Endothelial cell (in vitro differentiated cells): Measurements from ENCODE around the gene MED12L. TPM values are rescaled to one million over a fixed set of nuclear protein-coding genes. Genes with fewer than 3 reads are reported as not detected.

Experiments used
- DNase-seq: peaks from one replicate; pipeline ENCODE4 v3.0.0; 2021; ENCODE audit warnings: low spot score
- H3K27ac Mint-ChIP-seq: one replicate; pipeline ENCODE4 v1.8.0; 2021; ENCODE audit warnings: mixed read lengths, inconsistent platforms; ENCODE audit not compliant: unreplicated experiment
- H3K27me3 Mint-ChIP-seq: one replicate; pipeline ENCODE4 v1.8.0; 2021; ENCODE audit warnings: mild to moderate bottlenecking, moderate library complexity, mixed read lengths, inconsistent platforms; ENCODE audit not compliant: unreplicated experiment
- H3K36me3 Mint-ChIP-seq: one replicate; pipeline ENCODE4 v1.8.0; 2021; ENCODE audit warnings: mild to moderate bottlenecking, low read depth, mixed read lengths, inconsistent platforms; ENCODE audit not compliant: unreplicated experiment
- H3K4me1 Mint-ChIP-seq: one replicate; pipeline ENCODE4 v1.8.0; 2021; ENCODE audit warnings: mild to moderate bottlenecking, mixed read lengths, inconsistent platforms; ENCODE audit not compliant: unreplicated experiment
- H3K4me3 Mint-ChIP-seq: one replicate; pipeline ENCODE4 v1.8.0; 2021; ENCODE audit warnings: mild to moderate bottlenecking, mixed read lengths, inconsistent platforms; ENCODE audit not compliant: unreplicated experiment
- H3K9me3 Mint-ChIP-seq: one replicate; pipeline ENCODE4 v1.8.0; 2021; ENCODE audit warnings: mixed read lengths, inconsistent platforms; ENCODE audit not compliant: unreplicated experiment
- total RNA-seq: library from RNA; stranded (reverse); fragmentation: NEBNext Ultra II Directional; extraction: Animal tissue kit (Norgen Biotek cat#: 25700); gene quantifications from one replicate; pipeline ENCODE4 v1.2.1, GENCODE V29; 2021; ENCODE audit not compliant: unreplicated experiment
- TF ChIP-seq, protein P1 (sequence below): fragments of 200-600 bp; sonication (generic); IDR thresholded peaks from one replicate; pipeline ENCODE4 v1.5.0; 2021; ENCODE audit warnings: antibody characterized with exemption; ENCODE audit not compliant: unreplicated experiment

Gene MED12L
- total RNA-seq, 1 donor from 2014 or later: 4.4 TPM

DNA sequence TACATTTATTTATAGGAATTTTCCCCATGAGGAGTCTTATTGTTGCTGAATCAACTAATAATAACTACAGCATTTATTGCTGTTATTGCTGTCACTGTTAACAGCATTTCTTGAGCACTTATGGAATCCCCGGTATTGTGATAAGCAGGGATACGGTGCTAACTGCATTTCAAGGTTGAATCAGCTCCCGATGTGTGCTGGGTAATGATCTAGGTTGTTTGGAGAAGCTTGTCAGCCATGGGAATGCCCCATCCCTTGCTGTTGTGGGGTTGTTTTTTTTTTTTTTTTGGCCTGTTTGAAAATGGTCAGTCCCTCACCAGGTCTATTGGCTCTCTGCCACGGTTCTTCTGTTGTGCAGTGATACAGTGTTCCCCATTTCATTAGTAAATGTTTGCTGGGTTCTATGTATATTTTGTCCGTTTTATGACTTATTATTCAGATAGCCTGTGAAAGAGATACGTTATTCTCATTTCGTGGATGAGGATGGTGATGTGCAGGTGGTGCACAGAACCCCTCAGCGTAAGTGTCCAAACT is 48.5 kb downstream of the MED12L start:
- no peaks in the 10 kb centered on the region for H3K9me3 Mint-ChIP-seq

DNA sequence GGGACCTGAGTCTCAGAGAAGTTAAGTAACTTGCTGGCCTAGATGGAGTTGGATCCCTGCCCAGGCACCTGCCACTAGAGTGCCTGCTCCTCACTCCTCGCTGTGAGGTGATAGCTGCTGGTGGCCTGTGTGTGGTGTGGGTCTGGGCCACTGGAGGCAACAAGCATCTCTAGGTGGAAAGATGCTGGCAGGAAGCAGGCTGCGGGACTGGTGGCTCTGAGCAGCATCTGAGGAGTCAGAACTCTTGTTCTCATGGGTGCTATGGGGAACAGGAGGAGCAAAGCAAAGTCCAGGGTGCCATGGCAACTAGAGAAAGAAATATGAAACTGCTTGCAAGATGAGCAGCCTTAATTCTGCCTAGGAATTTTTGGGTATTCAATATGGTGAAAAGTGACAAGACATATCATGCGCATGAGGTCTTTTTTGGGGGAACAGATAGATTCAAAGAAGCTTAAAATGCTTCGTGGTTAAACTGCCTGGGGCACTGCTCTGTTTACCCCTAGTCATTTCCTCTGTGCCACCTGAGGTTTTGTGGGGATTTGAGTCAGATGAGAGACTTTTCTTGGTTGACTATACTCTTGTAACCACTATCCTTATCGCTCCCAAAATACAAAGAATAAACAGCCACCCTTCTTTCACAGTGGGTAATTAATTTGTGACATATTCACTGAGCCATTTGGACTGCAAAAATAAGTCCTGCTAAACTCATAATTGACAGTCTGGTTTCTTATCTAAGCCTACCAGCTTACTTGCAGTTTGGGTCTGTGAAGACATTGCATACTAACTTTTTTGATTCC is 50.3 kb downstream of the MED12L start:
- Mint-ChIP-seq H3K4me3 (no peak overlapping the region), H3K27ac (no peak overlapping the region), H3K27me3 (peaks cover 3% of the 10 kb centered on the region), H3K9me3 (no peaks in the 10 kb centered on the region), H3K4me1 (peaks cover 7% of the 10 kb centered on the region), H3K36me3 (no peaks in the 10 kb centered on the region)
- TF ChIP-seq, protein P1, sequence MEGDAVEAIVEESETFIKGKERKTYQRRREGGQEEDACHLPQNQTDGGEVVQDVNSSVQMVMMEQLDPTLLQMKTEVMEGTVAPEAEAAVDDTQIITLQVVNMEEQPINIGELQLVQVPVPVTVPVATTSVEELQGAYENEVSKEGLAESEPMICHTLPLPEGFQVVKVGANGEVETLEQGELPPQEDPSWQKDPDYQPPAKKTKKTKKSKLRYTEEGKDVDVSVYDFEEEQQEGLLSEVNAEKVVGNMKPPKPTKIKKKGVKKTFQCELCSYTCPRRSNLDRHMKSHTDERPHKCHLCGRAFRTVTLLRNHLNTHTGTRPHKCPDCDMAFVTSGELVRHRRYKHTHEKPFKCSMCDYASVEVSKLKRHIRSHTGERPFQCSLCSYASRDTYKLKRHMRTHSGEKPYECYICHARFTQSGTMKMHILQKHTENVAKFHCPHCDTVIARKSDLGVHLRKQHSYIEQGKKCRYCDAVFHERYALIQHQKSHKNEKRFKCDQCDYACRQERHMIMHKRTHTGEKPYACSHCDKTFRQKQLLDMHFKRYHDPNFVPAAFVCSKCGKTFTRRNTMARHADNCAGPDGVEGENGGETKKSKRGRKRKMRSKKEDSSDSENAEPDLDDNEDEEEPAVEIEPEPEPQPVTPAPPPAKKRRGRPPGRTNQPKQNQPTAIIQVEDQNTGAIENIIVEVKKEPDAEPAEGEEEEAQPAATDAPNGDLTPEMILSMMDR: no peak
- no peak for DNase-seq

More for the DNA sequence above, 48.5 kb downstream of the MED12L start:
- DNase-seq: no peak
- Mint-ChIP-seq H3K27me3 (peaks cover 3% of the 10 kb centered on the region), H3K4me3 (no peak overlapping the region), H3K36me3 (no peaks in the 10 kb centered on the region), H3K4me1 (peaks cover 7% of the 10 kb centered on the region), H3K27ac (no peak overlapping the region)
- TF ChIP-seq, protein P1: no peak

DNA sequence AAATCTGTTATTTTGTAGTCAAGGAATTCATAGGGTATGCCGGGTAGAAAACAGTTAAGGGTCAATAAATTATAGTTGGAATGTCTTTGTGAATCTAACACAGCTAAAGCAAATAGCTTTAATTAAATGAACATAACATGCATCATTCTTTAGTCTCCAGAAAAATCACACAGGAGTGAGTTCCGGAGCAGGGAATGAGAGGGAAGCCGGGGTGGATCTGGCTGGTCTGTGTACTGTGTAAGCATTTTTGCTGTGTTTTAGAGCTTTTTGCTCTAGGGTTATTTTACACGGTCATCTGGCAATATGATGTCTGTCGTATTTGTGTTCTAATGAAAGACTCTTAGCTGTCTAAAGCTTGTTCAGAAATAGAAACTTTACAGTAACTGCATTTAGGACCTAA is 57.5 kb downstream of the MED12L start:
- no peaks in the 10 kb centered on the region for H3K27me3 Mint-ChIP-seq
- no peak overlapping the region for H3K27ac Mint-ChIP-seq
- no peaks in the 10 kb centered on the region for H3K36me3 Mint-ChIP-seq
- H3K9me3 Mint-ChIP-seq: no peaks in the 10 kb centered on the region
- DNase-seq: no peak
- H3K4me1 Mint-ChIP-seq: peaks cover 2% of the 10 kb centered on the region
- H3K4me3 Mint-ChIP-seq: no peak overlapping the region
- TF ChIP-seq, protein P1: no peak

DNA sequence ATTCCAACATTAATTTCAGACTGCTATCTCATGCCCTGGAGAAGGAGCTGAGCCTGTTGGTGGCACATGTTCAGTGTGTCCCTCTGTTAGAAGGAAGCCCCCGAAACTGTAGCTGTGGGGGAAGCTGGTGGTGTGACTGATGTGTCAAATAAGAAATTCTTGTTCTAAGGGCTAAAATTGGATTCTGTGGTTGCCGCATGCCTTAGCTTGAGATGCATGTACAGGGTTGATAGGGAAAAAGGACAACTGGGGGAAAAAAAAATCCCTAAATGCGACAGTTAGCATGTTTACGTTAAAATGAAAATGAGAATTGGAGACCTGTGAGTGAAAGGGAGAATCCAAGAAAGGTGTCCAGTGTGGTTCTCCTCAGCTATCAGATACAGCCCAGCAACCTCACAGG is 58.6 kb downstream of the MED12L start:
- TF ChIP-seq, protein P1: no peak
- Mint-ChIP-seq H3K4me1 (peaks cover 2% of the 10 kb centered on the region), H3K36me3 (no peaks in the 10 kb centered on the region)

DNA sequence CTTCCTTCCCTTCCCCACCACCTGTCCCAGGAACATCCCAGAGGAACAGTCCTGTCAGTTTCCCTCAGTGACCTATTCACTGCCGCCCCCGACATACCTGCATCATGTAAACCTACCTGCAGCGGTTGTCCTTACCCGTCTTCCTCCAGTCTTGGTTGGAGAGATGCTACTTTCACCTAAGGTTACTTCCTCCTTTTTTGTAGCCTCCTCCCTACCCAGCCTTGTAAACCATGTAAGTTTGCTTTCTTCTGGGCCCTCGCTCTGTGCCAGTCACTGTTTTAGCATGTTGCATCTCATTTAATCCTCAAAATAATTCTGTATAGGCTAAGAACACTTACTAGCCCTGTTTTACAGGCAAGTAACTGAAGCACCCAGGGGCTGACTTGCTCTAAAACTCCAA is 59.3 kb downstream of the MED12L start:
- DNase-seq: no peak
- Mint-ChIP-seq H3K27me3 (no peaks in the 10 kb centered on the region), H3K4me1 (peaks cover 2% of the 10 kb centered on the region), H3K27ac (no peak overlapping the region), H3K4me3 (no peak overlapping the region), H3K36me3 (no peaks in the 10 kb centered on the region), H3K9me3 (no peaks in the 10 kb centered on the region)
- TF ChIP-seq, protein P1: no peak

More for the DNA sequence above, 58.6 kb downstream of the MED12L start:
- H3K9me3 Mint-ChIP-seq: no peaks in the 10 kb centered on the region
- H3K27ac Mint-ChIP-seq: no peak overlapping the region
- DNase-seq: no peak
- H3K4me3 Mint-ChIP-seq: no peak overlapping the region
- no peaks in the 10 kb centered on the region for H3K27me3 Mint-ChIP-seq
